Vagina (tissue), 2 donors: Measurements from ENCODE around the gene C16orf95. TPM values are rescaled to one million over a fixed set of nuclear protein-coding genes. Genes with fewer than 3 reads are reported as not detected.
A peak's percentile ranks its signal among the peaks of the same experiment; 100 is the strongest.

Experiments used
- DNase-seq, 2 donors: peaks; one replicate each; pipeline ENCODE4 v3.0.0-alpha.2; 2017; ENCODE audit errors: extremely low spot score in 2 of 2
- H3K27ac ChIP-seq: fragments of 200-600 bp; sonication (generic); one replicate; pipeline ENCODE4 v1.5.1; 2019
- H3K27me3 ChIP-seq: fragments of 200-600 bp; sonication (generic); one replicate; pipeline ENCODE4 v1.5.1; 2019
- H3K36me3 ChIP-seq, 2 donors: fragments of 200-600 bp; sonication (generic); one replicate each; pipeline ENCODE4 v1.5.1; 2017 to 2019
- H3K4me1 ChIP-seq: fragments of 200-600 bp; sonication (generic); one replicate; pipeline ENCODE4 v1.5.1; 2019
- H3K4me3 ChIP-seq, 2 donors: fragments of 200-600 bp; sonication (generic); 1 replicate in 1 of 2; 2 replicates in 1 of 2; pipeline ENCODE4 v1.5.1; 2016 to 2019
- H3K9me3 ChIP-seq: fragments of 200-600 bp; sonication (generic); one replicate; pipeline ENCODE4 v1.5.1; 2019
- CTCF ChIP-seq, 3 experiments: fragments of 450-650 bp in 2 of 3; fragments of 200-600 bp in 1 of 3; sonication (generic) in 1 of 3; IDR thresholded peaks; one replicate each; pipeline ENCODE4 v1.5.1; 2017 to 2019; ENCODE audit warnings: antibody characterized with exemption in 3 of 3, mild to moderate bottlenecking in 2 of 3, moderate library complexity in 2 of 3
- POLR2A ChIP-seq, 2 donors: fragments of 450-650 bp; IDR thresholded peaks; one replicate each; pipeline ENCODE4 v1.6.1; 2017; ENCODE audit warnings: antibody characterized with exemption in 2 of 2, mild to moderate bottlenecking in 2 of 2, moderate library complexity in 2 of 2
- POLR2AphosphoS5 ChIP-seq, 2 donors: sonication (generic); formaldehyde crosslinking; IDR thresholded peaks; one replicate each; pipeline ENCODE4 v1.9.0; 2017; ENCODE audit warnings: antibody characterized with exemption in 2 of 2, mild to moderate bottlenecking in 2 of 2, low read depth in 1 of 2; ENCODE audit not compliant: insufficient read depth in 1 of 2
- intact Hi-C: fragments of 100-400 bp; cut with DNase I; formaldehyde crosslinking; loops from one replicate; pipeline ENCODE4 v1.15.1; 2023
- total RNA-seq: library from RNA; depleted of rRNA; stranded (reverse); fragments of >200 nt; gene quantifications from one replicate; pipeline ENCODE4 v1.2.3, GENCODE V29; 2016

C16orf95 gene
- total RNA-seq, 1 donor from 2014 or later, result 1.5 TPM

DNA sequence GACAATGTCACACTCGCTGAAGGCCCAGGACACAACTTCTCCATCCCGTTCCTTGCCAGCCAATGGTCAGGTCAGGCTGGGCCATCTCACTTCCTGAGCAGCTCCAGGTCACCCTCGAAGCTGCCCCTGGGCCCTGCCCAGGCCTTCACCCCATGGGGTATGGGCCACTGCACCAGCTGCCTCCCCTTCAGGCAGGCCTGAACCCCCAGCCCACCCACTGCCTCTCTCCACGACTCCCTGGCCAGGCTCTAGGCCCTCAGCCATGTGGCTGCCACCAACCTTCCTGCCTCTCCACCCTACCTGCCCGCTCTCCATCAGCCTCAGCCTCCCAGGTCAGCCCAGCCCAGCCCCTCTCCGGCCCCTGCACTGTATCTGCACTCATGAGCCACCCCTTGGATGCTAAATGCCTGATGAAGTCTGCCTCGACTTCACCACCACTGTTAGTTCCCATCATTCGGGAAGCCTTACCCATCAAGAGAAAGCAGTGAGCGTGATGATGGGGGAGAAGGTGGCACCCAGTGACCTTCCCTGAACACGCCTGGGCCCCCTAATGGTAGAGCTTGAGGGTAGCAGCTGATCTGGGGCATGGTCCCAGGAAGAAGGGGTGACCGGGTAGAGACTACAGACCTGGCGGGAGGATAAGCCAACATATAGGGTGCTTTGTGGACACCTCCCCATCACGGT, 30.9 kb upstream of the C16orf95 start:
- peaks cover 0 to 37% of the 10 kb centered on the region in 2 donors for H3K36me3 ChIP-seq
- no peak for DNase-seq
- intact Hi-C loops, result no loop called here
- H3K27me3 ChIP-seq, result no peaks in the 10 kb centered on the region
- TF ChIP-seq POLR2AphosphoS5 (IDR thresholded peaks at IDR 0.05; ENCODE audit: insufficient read depth in 1 of 2, low read depth in 1 of 2) (no peak), CTCF (IDR thresholded peaks at IDR 0.05) (no peak), POLR2A (IDR thresholded peaks at IDR 0.05) (no peak)
- H3K4me1 ChIP-seq, result peaks cover 39% of the 10 kb centered on the region
- H3K4me3 ChIP-seq, result no peak overlapping the region
- no peak overlapping the region for H3K27ac ChIP-seq
- H3K9me3 ChIP-seq, result no peaks in the 10 kb centered on the region

DNA sequence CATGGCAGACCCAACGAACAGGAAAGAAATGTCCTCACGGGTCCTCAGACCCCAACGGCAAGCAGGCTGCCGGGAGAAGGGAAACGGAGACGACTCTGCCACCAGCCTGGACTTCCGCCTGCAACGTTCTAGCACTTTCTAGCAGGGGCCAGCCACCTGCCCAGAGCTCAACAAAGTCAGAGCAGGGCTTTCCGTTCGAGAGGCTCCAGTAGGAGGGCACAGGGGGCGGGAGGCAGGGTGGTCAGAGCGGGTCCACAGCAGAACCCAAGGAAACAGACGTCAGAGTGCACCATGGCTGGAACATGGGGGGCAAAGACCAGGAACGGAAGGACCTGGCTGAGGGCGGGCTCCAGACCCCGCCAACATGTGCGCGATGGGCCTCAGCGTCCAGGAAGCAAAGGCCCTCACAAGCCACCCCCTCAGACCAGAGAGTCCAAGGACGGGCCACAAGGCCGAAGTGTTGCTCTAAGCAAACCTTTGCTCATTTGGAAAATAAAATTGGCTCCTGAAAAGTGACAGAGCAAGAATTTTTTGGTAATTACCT, 29.4 kb upstream of the C16orf95 start:
- DNase-seq, result no peak
- intact Hi-C loops, result no loop called here
- no peak overlapping the region for H3K27ac ChIP-seq
- TF ChIP-seq POLR2AphosphoS5 (IDR thresholded peaks at IDR 0.05; ENCODE audit: insufficient read depth in 1 of 2, low read depth in 1 of 2), result no peak
- no peak for TF ChIP-seq POLR2A (IDR thresholded peaks at IDR 0.05)
- no peak for TF ChIP-seq CTCF (IDR thresholded peaks at IDR 0.05)
- H3K4me1 ChIP-seq, result peaks cover 35% of the 10 kb centered on the region
- H3K9me3 ChIP-seq, result no peaks in the 10 kb centered on the region
- no peaks in the 10 kb centered on the region for H3K27me3 ChIP-seq
- peaks cover 0 to 48% of the 10 kb centered on the region in 2 donors for H3K36me3 ChIP-seq
- no peak overlapping the region for H3K4me3 ChIP-seq

- Histone ChIP-seq H3K27ac (peak overlapping the region; percentile 24), H3K36me3 (peaks cover 0 to 48% of the 10 kb centered on the region in 2 donors), H3K4me1 (peaks cover 29% of the 10 kb centered on the region), H3K9me3 (no peaks in the 10 kb centered on the region), H3K27me3 (no peaks in the 10 kb centered on the region), H3K4me3 (no peak overlapping the region)
- intact Hi-C loops, result no loop called here
- DNase-seq, result no peak
- TF ChIP-seq POLR2AphosphoS5 (IDR thresholded peaks at IDR 0.05; ENCODE audit: insufficient read depth in 1 of 2, low read depth in 1 of 2) (no peak), POLR2A (IDR thresholded peaks at IDR 0.05) (no peak), CTCF (IDR thresholded peaks at IDR 0.05) (no peak)
Measured at GRCh38 chr16:87345726-87346424, 28.7 kb upstream of the C16orf95 start.

DNA sequence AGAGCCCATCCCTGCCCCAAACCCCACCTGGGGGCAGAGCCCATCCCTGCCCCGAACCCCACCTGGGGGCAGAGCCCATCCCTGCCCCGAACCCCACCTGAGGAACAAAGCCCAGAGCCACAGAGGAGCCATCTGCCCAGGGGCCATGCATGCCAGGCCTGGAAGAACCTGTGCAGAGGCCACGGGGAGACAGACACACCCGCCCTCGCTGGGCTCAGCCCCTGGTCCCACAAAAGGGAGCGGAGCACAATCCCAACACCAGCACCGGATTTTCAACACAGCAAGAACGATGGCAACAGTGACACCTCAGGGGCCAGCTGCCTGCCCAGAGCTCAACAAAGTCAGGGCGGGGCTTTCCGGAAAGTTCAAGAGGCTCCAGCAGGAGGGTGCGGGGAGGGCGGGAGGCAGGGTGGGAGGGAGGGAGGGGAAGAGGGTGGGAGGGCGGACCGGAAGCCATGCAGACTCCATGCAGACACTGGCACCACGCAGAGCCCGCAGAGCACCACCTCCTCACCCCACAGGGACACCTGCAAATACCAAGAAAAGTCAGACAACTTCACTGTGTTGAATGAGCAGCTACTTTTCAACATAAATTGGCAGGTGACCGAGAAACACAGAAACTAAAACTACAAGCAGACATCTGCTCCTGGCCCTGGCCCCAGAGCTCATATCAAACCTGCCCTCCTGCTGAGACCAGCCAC, 27.9 kb upstream of the C16orf95 start:
- H3K27ac ChIP-seq, result peak overlapping the region; percentile 67
- peaks cover 0 to 51% of the 10 kb centered on the region in 2 donors for H3K36me3 ChIP-seq
- intact Hi-C loops, result no loop called here
- H3K27me3 ChIP-seq, result no peaks in the 10 kb centered on the region
- no peak for TF ChIP-seq CTCF (IDR thresholded peaks at IDR 0.05)
- TF ChIP-seq POLR2AphosphoS5 (IDR thresholded peaks at IDR 0.05; ENCODE audit: insufficient read depth in 1 of 2, low read depth in 1 of 2), result no peak
- no peak for TF ChIP-seq POLR2A (IDR thresholded peaks at IDR 0.05)
- no peaks in the 10 kb centered on the region for H3K9me3 ChIP-seq
- H3K4me3 ChIP-seq, result no peak overlapping the region
- peaks cover 21% of the 10 kb centered on the region for H3K4me1 ChIP-seq
- DNase-seq, result no peak
